Right ventricle myocardium superior (tissue), 1 donor: Measurements from ENCODE around the gene CAPN15. TPM values are rescaled to one million over a fixed set of nuclear protein-coding genes. Genes with fewer than 3 reads are reported as not detected.
A peak's percentile ranks its signal among the peaks of the same experiment; 100 is the strongest.
"Not testable (repeated sequence)": the region's sequence is repeated elsewhere in the genome, so short reads cannot be mapped to it uniquely, and the experiment has no call there.

Source experiments
- ATAC-seq: fragments of 200-7000 bp; cut with Tn5 transposase; one replicate; pipeline ENCODE4 v1.9.1; 2020; ENCODE audit warnings: mild to moderate bottlenecking; ENCODE audit not compliant: poor library complexity
- DNase-seq: peaks from one replicate; pipeline ENCODE4 v3.0.0-alpha.2; 2020
- intact Hi-C: fragments of 100-400 bp; cut with DNase I; formaldehyde crosslinking; loops from one replicate; pipeline ENCODE4 v1.11.2; 2022
- long read RNA-seq: library from polyadenylated mRNA; unstranded; transcript quantifications from one replicate; pipeline ENCODE4 v2.0.0, GENCODE V29; 2021
- total RNA-seq: library from RNA; stranded (reverse); fragmentation: NEBNext Ultra II Directional; extraction: Animal tissue kit (Norgen Biotek cat#: 25700); gene quantifications from one replicate; pipeline ENCODE4 v1.2.1, GENCODE V29; 2021
- donor health status: DM: no; HTN: yes; CAD: no; lungs with severe emphysema.

CAPN15 gene
- total RNA-seq = 17.7 TPM
- long read RNA-seq, full-length matches to known transcripts = 1 of 24 reads
- long read RNA-seq, partial matches to known transcripts = 18 of 24 reads
- long read RNA-seq, other reads (novel, unspliced or antisense) = 5 of 24 reads

DNA sequence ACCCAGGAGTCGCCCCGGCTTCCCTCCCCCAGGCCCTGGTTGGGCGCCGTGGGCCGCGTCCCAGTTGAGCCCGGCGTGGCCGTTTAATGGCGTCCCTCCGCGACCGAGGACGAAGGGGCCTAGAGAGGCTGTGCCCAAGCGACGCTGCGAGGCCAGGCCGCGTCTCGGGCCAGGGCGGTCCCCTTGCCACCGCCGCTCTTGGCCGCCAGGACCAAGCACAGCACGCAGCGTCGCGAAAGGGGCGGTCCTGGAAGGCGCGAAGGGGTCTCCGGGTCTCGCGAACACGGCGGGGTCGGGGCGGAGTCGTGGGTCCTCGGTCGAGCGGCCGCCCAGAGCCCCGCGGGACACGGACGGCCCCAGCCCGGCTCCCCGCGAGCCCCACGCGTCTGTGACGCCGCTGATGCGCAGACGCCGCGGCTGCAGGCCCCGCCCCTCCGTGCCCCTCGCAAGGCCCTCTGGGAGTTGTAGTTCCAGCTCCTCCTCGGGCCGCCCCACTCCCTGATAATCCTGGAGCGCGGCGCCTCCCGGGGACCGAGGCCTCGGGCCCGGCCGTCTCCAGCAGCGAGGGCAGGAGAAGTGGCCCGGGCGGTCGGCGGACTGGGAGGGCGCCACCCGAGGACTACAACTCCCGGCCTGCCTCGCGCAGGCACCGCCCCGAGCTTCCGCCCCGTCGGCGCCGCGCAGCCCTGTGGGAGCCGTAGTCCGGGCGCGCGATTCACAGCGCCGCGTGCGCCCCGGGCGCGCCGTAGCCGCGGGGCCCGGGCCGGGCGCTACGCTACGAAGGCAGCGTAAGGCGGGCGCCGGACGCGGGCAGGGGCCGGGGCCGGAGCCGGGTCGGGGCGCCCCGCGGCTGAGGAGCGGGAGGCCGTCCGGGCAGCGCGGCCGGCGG, at the start of gene CAPN15:
Gene CAPN15 (plus strand): TSS at position 698 of the 889 bp plus-strand sequence. CDS start 19,127 bp downstream, outside the sequence.
- DNase-seq (peak; percentile 92), ATAC-seq (peak; percentile 93)
- intact Hi-C loops = loop anchor here (10.0 kb wide), 1 partner anchor 102 kb away; the partner anchor contains the start of gene RAB11FIP3

DNA sequence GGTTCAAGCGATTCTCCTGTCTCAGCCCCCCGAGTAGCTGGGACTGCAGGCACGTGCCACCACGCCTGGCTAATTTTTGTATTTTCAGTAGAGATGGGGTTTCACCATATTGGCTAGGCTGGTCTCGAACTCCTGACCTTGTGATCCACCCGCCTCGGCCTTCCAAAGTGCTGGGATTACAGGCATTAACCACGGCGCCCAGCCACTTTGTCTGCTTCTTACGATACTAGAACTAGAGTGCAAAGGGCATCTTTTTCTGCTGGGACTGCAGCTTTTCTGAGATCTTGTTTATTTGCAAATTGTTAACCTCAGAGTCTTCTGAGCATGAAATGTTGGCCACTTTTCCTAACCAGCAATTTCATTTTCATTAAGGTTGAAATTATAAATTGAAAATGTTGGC, 49.2 kb upstream of the CAPN15 start:
- intact Hi-C loops, DNase-seq: not testable (repeated sequence)

DNA sequence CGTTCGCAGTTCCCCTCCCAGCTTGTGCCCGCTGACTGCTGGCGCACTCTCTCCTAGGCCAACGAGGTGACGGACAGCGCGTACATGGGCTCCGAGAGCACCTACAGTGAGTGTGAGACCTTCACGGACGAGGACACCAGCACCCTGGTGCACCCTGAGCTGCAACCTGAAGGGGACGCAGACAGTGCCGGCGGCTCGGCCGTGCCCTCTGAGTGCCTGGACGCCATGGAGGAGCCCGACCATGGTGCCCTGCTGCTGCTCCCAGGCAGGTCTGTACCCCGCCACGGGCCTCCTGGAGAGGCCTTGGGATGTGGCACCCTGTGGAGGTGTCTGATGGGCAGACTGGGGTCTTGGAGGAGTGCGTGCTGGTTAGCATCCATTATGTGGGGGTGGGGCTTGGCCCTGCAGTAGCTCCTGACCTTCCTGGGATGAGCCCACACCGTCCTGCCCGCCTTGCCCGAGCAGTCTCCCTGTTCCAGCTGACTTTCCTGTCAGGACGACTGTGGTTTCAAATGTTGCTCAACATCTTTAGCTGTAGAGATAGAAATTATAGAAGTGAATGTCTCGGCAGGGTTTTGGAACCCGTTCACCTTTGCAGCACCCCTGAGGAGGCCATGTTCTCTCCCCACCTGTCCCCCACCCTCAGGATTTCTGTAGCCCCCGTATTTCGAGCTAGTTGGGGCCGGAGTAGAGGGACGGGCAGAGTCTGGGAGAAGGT, 44.9 kb upstream of the CAPN15 start:
- intact Hi-C loops = no loop called here
- DNase-seq (no peak), ATAC-seq (peak; percentile 19)

More for the DNA sequence above, 49.2 kb upstream of the CAPN15 start:
- ATAC-seq = not testable (repeated sequence)

DNA sequence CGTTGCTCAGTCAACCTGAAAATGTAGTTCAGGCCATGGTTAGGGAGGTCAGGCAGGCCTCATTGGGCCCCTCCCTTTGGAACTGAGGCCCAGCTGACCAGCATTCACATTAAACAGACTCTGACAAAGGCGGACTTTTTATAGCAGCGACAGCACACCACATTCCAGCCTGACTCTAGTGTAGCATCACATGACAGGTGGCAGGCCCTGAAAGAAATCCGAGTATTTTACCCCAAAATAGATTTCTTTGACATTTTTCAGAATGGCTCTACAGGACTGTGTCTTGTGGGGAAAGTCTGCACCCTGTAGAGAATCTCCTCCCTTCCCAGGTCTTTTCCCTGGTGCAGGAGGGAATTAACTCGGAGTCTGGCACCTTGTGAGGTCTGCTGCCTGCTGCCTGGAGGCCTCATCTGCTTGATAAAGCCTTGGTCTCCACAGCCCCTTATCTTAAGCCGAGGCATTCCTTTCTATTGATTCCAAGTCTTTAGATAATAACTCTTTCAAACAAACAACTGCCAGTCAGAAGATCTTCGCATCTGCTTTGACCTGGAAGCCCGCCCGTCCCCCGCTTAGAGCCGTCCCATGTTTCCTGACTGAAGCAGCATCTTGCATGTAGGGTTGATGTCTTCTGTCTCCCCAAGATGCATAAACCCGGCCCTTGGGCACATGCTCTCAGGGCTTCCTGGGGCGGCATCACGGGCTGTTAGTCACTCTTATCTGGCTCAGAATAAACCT, 44.0 kb upstream of the CAPN15 start:
- no peak for DNase-seq
- ATAC-seq = peak; percentile 75
- intact Hi-C loops = no loop called here

DNA sequence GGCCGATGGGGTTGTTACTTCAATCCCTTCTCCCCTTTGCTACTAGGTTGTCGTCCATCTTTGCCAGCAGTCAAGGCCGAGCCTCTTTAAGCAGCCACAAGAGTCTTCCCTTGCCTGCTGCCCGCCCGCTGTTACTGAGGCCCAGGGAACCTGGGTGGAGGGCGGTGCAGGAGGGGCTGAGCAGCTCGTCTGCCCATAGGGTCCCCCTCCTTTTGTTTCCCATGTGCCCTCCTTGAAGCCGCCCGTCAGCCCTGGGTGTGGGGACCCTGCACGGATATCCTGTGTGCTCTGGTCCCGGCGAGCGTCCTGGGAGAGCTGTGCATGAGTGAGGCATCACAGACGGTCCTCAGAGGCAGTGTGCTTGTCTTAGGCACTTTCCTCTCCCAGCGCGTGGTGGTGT, 37.9 kb upstream of the CAPN15 start:
- DNase-seq (no peak), ATAC-seq (no peak)
- intact Hi-C loops = no loop called here

DNA sequence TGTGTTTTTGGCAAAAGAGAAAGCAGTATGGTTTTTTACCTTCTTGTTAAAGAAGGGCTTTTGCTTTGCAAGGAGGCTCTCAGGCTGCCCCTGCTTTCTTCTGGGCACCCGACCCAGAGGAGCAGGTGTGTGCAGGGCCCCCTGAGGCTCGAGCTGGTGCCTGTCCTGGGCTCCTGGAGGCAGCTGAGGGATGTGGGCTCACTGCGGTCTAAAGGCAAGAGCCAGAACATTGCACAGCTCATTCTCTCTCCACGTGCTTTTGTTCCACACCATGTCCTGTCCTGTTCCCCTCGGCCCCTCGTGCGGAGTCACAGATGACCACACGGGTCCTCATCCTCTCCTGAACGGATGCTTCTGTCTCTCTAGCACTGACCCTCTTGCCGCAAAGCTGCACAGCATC, 36.7 kb upstream of the CAPN15 start:
- no peak for DNase-seq
- intact Hi-C loops = no loop called here
- ATAC-seq = no peak

DNA sequence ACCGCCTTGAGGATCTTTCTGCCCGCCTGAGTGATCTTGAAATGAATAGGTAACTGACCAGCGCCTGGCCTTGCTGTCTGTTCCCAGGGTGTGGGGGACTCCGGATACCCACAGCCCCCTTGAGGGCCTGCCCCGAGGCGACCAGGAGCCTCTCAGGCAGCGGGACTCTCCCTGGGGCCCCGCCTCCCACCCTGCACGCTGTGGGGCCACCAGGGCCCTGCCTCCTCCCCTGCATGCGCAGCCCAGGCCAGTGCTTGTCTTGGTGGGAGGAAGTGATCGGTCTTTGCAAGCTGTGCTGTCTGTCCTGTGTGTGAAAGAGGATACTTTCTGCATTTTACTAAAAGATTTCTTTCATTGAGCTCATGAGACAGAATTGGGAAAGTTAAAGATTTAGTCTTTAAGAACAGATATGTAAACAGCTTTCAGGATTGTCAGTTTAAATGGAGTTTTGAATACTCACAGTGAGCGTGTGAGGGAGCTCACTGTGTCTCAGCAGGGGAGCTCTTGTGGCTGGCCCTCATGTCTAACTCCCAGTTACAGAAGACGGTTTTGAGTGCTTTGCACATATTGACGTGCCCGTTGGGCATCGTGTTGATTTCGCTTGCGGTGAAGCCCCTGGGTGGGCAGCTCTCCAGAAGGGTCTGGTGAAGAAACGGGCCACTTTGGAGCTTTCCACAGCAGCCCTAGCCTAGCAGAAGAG, 36.1 kb upstream of the CAPN15 start:
- intact Hi-C loops = no loop called here
- DNase-seq = no peak
- ATAC-seq = no peak

DNA sequence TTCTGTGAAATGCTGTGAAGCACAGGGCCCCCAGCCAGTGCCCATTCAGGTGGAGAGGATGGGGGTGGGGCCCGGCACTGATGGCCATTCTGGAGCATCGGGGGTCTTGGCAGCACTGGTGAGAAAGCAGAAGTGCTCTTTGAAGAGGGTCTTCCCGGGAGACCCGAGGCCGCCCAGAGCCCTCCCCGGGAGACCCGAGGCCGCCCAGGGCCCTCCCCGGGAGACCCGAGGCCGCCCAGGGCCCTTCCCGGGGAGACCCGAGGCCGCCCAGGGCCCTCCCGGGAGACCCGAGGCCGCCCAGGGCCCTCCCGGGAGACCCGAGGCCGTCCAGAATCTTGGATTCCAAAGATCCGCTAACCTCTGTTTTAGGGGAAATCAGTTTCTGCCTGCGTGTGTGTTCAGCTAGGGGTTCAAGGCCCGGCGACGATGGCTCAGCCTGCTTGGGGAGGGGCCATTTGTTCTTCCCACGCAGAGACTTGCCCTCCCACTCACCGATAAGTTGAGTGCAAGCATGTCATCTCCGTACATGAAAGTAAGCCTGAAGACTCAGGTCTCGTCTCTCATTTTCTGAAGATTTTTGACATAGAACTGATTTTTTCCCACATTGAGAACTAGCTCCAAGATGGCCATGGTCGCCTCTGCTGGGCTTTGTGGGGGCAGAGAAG, 35.2 kb upstream of the CAPN15 start:
- intact Hi-C loops = no loop called here
- no peak for DNase-seq
- ATAC-seq = peak; percentile 66

DNA sequence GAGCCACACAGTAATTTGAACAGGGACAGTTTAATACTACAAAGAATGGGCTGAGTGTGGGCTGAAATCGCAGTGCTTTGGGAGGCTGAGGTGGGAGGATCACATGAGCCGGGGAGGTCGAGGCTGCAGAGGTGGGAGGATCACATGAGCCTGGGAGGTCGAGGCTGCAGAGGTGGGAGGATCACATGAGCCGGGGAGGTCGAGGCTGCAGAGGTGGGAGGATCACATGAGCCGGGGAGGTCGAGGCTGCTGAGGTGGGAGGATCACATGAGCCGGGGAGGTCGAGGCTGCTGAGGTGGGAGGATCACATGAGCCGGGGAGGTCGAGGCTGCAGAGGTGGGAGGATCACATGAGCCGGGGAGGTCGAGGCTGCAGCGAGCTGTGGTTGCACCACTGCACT, 32.8 kb upstream of the CAPN15 start:
- intact Hi-C loops, ATAC-seq, DNase-seq: not testable (repeated sequence)

DNA sequence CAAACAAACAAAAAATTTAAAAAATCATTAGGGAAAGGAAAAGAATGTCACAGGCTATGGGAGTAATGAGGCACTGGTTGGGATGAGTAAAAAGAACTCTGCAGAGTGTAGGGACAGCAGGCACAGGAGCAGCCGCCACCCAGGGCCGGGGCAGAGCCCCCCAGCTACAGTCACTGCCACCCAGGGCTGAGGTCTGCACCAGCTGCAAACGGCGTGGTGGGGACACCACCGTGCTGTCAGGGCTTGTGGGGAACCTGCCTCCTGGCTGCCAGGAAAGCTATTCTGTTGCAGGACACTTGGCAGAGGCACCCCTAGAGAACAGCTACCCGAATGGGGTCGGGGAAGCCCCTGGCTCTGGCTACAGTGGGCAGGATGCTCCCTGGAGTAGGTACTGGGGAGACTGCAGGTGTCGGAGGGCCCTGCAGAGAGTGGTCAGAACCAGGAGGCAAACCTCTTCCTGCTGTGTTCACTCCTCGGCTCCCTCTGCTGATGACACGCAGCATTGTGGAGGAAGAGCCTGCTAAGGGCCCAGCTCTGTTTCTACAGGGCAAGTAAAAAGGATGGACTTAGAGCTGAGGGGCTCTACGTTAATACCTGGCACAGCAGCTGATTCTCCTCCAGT, 32.3 kb upstream of the CAPN15 start:
- intact Hi-C loops = no loop called here
- peak; percentile 48 for ATAC-seq
- DNase-seq = no peak

DNA sequence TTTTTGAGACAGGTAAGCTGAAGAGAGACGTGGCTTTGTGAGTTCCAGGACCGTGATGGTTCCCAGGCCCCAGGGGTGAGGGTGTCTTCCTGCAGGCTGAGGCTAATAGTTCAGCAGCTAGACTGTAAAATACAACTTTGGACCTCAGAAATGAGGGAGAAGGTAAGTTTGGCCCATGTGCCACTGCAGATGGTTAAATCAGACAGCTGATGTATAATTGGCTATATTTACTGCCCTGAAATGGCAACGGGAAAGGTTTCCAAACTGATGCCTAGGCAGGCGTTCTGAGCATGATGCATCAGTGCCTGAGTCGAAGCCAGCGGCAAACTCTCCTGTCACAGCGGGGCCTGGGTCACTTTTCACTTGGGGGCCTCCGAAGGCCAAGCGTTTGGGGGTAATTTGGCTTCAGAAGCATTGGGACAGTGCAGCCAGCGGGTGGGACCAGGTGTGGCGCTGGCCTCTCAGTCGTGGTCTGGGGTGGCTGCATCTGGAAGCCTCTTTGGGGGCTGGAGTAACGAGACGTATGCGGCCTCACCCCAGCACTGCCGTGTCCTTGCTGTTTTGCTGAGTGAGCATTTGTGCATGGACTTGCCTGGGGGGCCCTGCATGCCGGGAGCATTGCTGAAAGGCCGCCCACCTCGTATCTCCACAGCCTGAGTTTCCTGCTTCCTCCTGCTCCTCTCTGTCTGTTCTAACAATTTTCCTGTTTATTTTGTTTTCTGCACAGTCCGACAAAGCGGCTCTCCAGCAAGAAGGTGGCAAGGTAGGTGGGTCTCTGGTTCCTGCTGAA, 31.2 kb upstream of the CAPN15 start:
- ATAC-seq (no peak), DNase-seq (no peak)
- intact Hi-C loops = no loop called here

DNA sequence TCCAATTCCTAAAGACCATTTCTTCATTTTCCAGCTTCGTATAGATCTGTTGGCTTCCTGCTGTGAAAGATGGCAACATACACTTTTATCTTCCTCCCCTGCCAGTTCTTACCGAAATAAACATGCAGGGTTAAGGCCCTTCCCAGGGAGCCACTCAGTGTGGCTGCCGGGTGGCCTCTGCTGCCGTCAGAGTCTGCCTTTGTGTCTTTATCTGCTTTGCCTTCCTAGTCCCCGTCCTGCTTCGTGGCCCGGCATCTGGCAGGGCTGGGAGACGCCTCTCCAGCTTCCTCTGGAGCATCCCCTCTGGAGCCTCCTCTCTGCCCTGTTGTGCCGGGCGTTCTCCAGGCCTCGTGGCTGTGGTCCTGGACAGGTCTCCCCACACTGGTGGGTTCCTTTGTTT, 30.3 kb upstream of the CAPN15 start:
- DNase-seq (no peak), ATAC-seq (no peak)
- intact Hi-C loops = no loop called here

DNA sequence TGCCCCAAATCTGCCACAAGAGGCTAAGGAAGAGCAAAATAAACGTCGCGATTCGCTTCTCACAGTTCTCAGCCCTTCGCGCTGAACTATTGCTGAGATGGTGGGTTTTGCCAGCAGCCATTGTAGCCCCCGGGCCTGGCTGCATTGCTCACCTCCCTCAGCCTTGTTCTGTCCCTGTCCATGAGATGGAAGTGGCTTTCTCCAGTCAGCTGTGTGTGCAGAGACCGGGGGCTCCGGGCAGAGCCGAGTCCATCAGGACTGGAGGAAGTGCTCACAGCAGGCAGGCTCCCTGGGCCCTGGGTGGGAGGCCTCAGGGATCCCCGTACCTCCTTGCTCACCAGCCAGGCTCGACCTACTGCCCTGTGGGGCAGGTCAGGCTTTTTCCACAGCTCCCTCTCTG, 27.6 kb upstream of the CAPN15 start:
- intact Hi-C loops = no loop called here
- DNase-seq (no peak), ATAC-seq (no peak)

DNA sequence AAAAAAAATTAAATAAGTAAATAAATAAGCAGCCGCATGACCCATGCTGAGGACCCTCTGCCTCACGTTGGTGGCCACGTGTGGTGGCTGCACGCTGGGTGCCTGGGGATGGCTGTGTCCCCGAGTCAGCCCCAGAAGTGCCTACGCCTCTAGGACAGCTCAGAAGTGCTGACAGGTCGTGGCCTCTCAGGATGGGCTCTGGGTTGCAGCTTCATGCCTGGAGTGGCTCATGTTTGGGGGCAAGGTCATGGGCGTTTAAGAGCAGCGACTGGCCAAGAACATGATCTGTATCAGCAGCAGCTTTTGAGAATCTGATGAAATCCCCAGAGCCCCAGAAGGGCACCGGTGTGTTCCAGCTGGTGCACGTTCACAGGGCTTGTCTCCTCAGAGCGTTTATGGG, 26.8 kb upstream of the CAPN15 start:
- intact Hi-C loops = no loop called here
- peak; percentile 74 for DNase-seq
- ATAC-seq = peak; percentile 86

DNA sequence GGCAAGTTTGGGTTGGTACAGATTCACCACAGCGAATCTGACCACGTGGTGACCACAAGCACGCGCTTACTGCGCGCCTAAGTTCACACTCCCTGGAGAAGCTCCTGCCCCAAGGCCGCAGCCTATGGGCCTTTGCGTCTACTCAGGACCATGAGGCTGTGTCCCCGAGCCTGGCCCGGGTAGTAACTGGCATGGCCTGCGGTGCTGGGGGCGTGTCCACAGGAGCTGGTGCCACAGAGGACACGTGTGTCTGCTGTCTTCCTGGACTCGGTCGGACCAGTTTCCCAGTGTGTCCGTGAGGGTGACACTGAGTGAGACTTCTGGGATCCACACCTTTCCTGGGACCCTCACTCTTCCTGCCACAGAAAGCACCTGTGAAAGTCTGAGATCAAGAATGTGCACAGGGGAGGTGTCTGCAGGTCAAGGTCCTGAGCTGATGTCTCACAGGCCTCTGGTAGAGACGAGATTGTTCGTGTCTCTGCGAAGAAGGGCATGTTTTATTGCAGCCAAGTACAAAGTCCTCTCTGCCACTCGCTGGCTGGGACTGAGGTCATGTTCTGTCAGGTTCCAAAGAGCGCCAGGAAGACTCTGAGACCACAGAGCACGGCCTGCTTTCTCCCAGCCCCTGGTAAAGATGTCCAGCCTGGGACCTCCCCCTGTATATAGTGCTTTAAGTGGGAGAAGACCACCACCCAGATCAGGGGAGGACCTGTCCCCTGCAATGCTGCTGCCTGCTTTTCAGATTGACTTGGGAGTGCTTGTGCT, 25.2 kb upstream of the CAPN15 start:
- ATAC-seq = peak; percentile 59
- no peak for DNase-seq
- intact Hi-C loops = no loop called here
